Astrocyte (in vitro differentiated cells and primary cell): Measurements from ENCODE around the gene HERPUD1.

Experiments
- CTCF ChIP-seq: IDR thresholded peaks from 2 replicates; pipeline ENCODE4 v1.5.1; 2011; ENCODE audit warnings: low read depth, mild to moderate bottlenecking, inconsistent platforms, low read length, moderate library complexity; ENCODE audit not compliant: insufficient read depth
- EZH2 ChIP-seq: IDR thresholded peaks from 2 replicates; pipeline ENCODE4 v1.6.1; 2012; ENCODE audit warnings: mild to moderate bottlenecking, low read length, inconsistent platforms; ENCODE audit not compliant: insufficient read depth

- TF ChIP-seq CTCF (peak; percentile 41), EZH2 (no peak)
Measured at GRCh38 chr16:56950881-56951771, 19.2 kb downstream of the HERPUD1 start.
